ENCODE data around the gene OR10W1.

OR10W1 gene, protein sequence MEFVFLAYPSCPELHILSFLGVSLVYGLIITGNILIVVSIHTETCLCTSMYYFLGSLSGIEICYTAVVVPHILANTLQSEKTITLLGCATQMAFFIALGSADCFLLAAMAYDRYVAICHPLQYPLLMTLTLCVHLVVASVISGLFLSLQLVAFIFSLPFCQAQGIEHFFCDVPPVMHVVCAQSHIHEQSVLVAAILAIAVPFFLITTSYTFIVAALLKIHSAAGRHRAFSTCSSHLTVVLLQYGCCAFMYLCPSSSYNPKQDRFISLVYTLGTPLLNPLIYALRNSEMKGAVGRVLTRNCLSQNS

DNA sequence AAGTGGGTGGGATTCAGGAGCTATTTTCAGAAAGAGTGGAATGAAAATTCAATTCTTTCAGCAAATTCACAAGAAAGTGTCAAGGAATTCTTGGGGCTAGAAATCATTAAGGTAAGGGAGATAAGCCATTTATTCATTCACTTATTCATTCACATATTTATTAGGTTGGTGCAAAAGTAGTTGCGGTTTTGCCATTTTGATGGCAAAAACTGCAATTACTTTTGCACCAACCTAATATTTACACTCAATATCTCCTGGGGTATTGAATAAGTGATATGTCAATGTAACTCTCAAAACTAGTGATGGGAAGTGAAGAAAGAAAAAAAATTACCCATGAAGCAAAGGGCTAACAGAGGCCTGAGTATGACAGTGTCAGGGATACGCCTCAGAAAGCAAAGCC, at the start of gene OR10W1:
Gene OR10W1 (minus strand): TSS at position 119 of the 400 bp plus-strand sequence. CDS start 402 bp downstream, outside the sequence.
- no peak for DNase-seq

DNA sequence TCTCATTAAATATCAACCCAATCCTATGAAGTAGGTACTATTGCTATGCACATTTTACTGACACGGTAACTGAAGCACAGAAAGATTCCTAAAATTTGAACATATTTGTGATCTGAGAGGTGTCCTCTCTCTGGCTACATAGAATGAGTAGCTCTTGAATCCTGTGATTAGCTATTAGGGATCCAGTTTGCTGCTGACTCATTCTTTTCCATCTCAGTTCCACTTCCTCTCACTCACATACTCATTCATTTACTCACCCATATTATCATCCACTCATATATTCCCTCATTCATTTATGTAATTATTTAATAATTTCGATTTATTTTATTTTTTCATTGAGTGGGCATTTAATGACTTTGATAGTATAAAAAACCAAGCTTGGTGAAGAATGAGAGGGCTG, 48.1 kb upstream of the OR10W1 start:
- DNase-seq = no peak

DNA sequence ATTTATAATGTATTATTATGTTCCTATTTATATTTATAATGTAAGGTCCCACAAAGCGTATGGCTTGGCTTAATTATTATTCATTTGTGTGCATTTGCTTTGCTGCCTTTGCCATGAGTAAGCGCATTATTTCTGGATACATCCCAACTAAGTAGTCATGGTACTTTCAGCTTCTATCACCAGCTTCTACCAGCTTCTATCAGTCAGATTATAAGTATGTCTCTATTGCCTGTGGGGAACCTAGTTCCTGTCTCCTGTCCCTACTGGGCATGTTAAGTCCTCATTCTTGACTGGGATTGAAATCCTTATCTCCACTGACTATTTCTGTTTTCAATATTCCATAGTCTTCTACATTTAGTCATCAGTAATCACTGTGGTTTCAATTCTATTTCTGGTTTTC, 33.5 kb upstream of the OR10W1 start:
- DNase-seq = no peak

DNA sequence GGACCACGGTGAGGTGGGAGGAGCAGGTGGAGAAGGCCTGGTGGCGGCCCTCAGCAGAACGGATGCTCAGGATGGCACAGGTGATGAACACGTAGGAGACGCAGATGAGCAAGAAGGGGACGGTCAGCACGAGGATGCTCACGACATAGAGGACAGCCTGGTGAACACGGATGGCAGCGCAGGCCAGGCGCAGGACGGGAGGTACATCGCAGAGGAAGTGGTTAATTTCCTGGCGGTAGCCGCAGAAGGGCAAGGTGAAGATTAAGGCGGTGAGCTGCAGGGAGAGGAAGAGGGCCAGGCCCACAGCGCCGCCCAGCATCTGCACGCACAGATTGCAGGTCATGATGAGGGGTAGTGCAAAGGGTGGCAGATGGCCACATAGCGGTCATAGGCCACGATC, 24.0 kb upstream of the OR10W1 start:
- no peak for DNase-seq

DNA sequence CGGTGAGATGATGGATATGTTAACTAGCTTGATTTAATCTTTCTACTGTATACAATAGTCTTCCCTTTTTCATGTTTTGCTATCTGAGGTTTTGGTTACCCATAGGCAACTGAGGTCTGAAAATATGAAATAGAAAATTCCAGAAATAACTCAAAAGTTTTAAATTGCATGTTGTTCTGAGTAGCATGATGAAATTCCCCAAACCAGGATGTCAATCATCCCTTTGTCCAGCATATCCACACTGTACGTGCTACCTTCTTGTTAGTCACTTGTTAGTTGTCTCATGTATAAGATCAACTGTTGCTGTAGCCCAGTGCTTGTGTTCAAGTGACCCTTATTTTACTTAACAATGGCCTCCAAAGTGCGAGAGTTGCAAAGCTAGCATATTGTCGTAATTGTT, 21.2 kb upstream of the OR10W1 start:
- no peak for DNase-seq

DNA sequence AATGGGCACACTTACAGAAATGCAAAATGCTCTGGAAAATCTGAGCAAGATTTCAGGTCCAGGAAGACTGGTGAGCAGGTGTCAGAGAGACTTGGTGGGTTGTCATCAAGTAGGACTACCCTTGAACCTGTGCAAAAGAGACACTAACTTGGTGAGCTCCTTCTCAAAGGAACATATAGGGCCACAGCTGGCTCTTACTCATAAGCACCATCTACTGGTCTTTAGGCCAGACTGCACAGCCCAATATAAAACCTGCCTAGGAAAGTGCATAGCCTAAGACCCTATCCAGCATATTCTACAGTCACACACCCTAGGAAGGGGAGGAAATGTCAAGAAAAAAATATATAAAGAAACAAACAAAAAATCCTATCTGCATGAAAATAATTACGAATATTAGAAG, 18.2 kb upstream of the OR10W1 start:
- DNase-seq = peak; percentile 15

DNA sequence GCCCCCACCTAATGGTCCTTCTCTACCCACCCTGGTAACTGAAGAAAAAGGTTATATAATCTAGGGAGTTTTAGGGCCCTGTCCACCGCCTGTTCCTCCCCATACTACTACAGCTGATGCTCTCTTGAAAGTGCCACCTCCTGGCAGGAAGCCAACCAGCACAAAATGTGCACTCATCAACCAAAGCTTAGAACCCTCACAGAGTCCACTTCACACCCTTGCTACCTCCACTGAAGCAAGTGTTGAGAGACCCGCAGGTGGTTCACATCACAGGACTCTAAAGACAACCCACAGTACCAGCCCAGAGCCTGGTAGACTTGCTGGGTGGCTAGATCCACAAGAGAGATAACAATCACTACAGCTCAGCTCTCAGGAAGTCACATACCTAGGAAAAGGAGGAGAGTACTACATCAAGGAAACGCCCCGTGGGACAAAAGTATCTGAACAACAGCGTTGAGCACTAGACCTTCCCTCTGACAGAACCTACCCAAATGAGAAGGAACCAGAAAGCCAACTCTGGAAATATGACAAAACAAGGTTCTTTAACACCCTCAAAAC, 17.5 kb upstream of the OR10W1 start:
- DNase-seq = no peak

DNA sequence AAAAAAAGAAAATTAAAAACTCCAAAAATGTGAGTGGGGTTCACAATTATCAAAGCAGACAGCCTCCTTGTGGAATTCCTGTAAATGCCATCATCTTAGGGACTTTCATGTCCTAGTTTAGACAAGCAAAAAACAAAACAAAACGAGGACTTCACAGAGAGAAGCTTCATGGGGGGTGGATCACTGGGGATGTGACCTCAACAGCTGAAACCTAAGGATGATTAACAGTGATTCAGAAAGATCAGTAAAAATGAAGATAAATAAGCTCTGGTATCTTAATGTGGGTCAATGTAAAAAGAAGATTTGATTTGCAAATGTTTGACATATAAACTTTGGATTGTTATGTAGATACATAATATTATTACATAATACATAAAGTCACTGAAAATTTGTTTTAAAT, 8.1 kb upstream of the OR10W1 start:
- DNase-seq = no peak

DNA sequence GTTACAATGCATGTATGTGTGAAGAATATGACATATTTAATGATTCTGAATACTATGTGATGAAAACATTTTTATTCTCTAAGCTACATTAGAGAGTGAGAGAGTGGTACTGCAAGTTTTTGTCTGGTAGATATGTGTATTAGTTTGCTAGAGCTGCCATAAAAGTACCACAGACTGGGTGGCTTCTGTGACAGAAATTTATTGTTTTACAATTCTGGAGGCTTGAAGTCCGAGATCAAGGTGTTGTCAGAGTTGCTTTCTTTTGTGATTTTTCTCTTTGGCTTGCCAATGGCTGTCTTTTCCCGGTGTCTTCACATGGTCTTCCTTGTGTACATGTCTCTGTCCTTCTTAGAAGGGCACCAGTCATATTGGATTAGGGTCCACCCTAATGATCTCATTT, 6.9 kb upstream of the OR10W1 start:
- no peak for DNase-seq

DNA sequence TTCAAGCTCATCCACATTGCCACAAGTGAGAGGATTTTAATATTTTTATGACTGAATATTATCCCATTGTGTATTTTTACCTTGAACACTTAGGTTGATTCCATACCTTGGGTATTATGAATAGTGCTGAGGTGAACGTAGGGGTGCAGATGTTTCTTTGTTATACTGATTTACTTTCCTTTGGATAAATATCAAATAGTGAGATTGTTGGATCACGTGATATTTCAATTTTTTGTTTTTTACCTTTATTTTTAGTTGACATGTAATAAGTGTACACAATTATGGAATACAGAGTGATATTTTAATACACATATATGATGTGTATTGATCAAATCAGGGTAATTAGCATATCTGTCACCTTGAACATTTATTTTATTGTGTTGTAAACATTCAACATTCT, 8.1 kb downstream of the OR10W1 start:
- DNase-seq = no peak

DNA sequence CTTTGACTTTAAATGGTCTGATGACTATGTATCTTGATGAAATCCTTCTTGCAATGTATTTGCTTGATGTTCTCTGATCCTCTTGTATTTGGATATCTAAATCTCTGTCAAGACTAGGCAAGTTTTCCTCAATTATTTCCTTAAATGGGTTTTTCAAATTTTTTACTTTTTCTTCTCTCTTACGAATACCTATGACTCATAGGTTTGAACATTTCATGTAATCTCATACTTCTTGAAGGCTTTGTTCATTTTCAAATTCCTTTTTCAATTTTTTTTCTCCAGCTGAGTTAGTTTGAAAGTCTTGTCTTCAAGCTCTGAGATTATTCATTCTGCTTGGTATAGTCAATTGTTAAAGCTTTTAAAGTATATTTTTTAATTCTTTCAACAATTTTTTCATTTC, 13.1 kb downstream of the OR10W1 start:
- no peak for DNase-seq

DNA sequence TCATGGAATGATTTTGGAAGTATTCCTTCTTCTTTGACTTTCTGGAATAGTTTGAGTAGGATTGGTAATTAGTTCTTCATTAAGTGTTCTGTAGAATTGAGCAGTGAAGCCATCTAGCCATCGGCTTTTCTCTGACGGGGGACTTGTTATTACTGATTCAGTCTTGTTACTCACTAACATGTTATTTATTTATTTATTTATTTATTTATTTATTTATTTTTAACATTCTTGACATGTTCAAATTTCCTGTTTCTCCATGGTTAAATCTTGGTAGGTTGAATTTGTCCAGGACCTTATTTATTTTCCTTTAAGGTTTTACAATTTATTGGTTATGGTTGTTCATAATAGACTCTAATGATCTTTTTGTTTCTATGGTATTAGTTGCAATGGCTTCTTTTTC, 24.1 kb downstream of the OR10W1 start:
- no peak for DNase-seq

DNA sequence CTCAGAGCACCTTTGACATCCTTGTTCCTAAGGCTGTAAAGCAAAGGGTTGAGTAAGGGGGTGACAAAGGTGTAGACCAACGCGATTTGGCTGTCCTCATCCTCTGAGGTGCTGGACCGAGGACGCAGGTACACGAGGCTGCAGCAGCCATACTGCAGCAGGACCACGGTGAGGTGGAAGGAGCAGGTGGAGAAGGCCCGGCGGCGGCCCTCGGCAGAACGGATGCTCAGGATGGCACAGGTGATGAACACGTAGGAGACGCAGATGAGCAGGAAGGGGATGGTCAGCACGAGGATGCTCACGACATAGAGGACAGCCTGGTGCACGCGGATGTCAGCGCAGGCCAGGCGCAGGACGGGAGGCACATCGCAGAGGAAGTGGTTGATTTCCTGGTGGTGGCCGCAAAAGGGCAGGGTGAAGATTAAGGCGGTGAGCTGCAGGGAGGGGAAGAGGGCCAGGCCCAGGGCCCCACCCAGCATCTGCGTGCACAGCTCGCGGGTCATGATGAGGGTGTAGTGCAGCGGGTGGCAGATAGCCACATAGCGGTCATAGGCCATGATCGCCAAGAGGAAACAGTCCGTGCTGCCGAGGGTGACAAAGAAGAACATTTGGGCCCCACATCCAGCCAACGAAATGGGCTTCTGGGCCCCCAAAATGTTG, 40.0 kb downstream of the OR10W1 start:
- DNase-seq = no peak

DNA sequence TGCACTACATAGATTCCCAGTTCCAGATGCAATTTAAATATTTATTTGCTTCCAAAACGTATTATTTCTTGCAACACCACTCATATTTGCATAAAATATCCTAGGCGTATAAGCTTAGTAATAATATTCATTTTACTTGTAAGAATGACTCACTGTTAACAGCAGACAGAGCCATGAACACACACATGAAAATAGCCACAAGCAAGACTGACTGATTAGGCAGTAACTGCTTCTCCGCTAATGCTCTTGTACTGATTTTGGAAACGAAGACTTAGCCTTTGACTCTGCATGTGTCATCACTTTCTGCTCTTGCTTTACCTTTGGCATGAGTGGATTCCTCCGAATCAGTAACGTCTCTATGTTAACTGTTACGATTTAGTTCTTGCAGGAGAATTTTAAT, 45.3 kb downstream of the OR10W1 start:
- no peak for DNase-seq

All from activated CD4-positive, alpha-beta T cell treated with anti-CD3 and anti-CD28 coated beads, Interleukin-2, amount 50 U/mL, for 16 hours (primary cell).